ENCODE data around the gene AK1. TPM values are rescaled to one million over a fixed set of nuclear protein-coding genes. Genes with fewer than 3 reads are reported as not detected.

The AK1 gene
- total RNA-seq, 1 experiment from 2014 or later = 34.4 TPM

- TF ChIP-seq, protein P1, sequence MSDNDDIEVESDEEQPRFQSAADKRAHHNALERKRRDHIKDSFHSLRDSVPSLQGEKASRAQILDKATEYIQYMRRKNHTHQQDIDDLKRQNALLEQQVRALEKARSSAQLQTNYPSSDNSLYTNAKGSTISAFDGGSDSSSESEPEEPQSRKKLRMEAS (CRISPR knock-in tag; IDR thresholded peaks at IDR 0.05) = no peak
- no peak for TF ChIP-seq ESRRA (CRISPR knock-in tag; IDR thresholded peaks at IDR 0.05; ENCODE audit: borderline replicate concordance)
- TF ChIP-seq, protein P2, sequence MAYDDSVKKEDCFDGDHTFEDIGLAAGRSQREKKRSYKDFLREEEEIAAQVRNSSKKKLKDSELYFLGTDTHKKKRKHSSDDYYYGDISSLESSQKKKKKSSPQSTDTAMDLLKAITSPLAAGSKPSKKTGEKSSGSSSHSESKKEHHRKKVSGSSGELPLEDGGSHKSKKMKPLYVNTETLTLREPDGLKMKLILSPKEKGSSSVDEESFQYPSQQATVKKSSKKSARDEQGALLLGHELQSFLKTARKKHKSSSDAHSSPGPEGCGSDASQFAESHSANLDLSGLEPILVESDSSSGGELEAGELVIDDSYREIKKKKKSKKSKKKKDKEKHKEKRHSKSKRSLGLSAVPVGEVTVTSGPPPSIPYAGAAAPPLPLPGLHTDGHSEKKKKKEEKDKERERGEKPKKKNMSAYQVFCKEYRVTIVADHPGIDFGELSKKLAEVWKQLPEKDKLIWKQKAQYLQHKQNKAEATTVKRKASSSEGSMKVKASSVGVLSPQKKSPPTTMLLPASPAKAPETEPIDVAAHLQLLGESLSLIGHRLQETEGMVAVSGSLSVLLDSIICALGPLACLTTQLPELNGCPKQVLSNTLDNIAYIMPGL (CRISPR knock-in tag; IDR thresholded peaks at IDR 0.05) = no peak
Observed at GRCh38 chr9:127818574-127818973, 58.9 kb downstream of the AK1 start (continued).

DNA sequence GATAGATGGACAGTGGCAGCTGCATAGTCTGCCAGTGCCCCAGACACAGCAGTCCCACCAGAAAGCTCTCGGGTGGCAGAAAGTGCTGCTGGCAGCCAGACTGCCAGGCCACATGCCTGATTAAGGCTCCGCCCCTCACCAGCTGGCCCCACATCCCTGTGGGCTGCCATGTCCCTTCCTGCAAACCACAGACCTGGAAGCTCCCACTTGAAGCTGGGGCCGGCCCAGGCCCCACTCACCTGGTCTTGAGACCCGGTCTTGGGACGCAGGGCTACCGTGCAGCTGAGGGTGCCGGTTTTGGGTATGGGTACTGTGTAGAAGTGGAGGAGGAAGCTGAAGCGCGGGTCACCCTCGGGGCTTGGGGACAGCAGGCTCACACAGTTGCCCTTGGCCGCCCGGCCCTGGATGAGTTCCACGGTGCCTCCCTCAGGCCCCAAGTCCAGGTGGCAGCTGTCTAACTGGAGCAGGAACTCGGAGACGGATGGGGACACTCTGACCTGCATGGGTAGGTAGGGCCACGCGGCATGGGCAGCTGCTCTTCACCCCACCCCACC lies 59.5 kb downstream of the AK1 start:
- H3K4me3 Mint-ChIP-seq = no peak overlapping the region
- no peak for DNase-seq (ENCODE audit: low spot score)
- CTCF ChIA-PET = interaction anchor here (3.5 kb wide), 1 partner anchor 52 kb away, joined by 16 read pairs; no protein-coding TSS in a partner anchor
- H3K36me3 Mint-ChIP-seq = peaks cover 8% of the 10 kb centered on the region; the same call in 1 of the 2 replicates
- no peaks in the 10 kb centered on the region for H3K4me1 Mint-ChIP-seq
- no peaks in the 10 kb centered on the region for H3K27me3 Mint-ChIP-seq (ENCODE audit: low read depth)
- no peaks in the 10 kb centered on the region for H3K9me3 Mint-ChIP-seq
- H3K27ac Mint-ChIP-seq = 0 out of 2 replicates have a peak overlapping the region, but pooled peaks have one; percentile 11
- ATAC-seq = no peak
- POLR2A ChIA-PET = no interaction called here
- TF ChIP-seq, protein P3, sequence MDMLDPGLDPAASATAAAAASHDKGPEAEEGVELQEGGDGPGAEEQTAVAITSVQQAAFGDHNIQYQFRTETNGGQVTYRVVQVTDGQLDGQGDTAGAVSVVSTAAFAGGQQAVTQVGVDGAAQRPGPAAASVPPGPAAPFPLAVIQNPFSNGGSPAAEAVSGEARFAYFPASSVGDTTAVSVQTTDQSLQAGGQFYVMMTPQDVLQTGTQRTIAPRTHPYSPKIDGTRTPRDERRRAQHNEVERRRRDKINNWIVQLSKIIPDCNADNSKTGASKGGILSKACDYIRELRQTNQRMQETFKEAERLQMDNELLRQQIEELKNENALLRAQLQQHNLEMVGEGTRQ (CRISPR knock-in tag; IDR thresholded peaks at IDR 0.05) = no peak
- TF ChIP-seq HMGA2 (CRISPR knock-in tag; IDR thresholded peaks at IDR 0.05) (no peak), ZBTB43 (CRISPR knock-in tag; IDR thresholded peaks at IDR 0.05) (no peak), CBFB (CRISPR knock-in tag; IDR thresholded peaks at IDR 0.05; ENCODE audit: low read depth) (no peak), ZNF396 (CRISPR knock-in tag; IDR thresholded peaks at IDR 0.05; ENCODE audit: borderline replicate concordance) (no peak), SP1 (CRISPR knock-in tag; conservative IDR thresholded peaks at IDR 0.05) (no peak), RELA (CRISPR knock-in tag; IDR thresholded peaks at IDR 0.05; ENCODE audit: borderline replicate concordance) (no peak), ZNF219 (CRISPR knock-in tag; IDR thresholded peaks at IDR 0.05; ENCODE audit: borderline replicate concordance) (no peak), E2F4 (CRISPR knock-in tag; IDR thresholded peaks at IDR 0.05; ENCODE audit: borderline replicate concordance, low read depth) (no peak), TP53 (CRISPR knock-in tag; IDR thresholded peaks at IDR 0.05) (no peak), ZNF281 (CRISPR knock-in tag; IDR thresholded peaks at IDR 0.05) (no peak), ESRRA (CRISPR knock-in tag; IDR thresholded peaks at IDR 0.05; ENCODE audit: borderline replicate concordance) (no peak), GABPB1 (CRISPR knock-in tag; IDR thresholded peaks at IDR 0.05) (no peak), OVOL2 (CRISPR knock-in tag; IDR thresholded peaks at IDR 0.05; ENCODE audit: borderline replicate concordance) (no peak), TEAD1 (CRISPR knock-in tag; IDR thresholded peaks at IDR 0.05) (no peak)
- TF ChIP-seq, protein P4, sequence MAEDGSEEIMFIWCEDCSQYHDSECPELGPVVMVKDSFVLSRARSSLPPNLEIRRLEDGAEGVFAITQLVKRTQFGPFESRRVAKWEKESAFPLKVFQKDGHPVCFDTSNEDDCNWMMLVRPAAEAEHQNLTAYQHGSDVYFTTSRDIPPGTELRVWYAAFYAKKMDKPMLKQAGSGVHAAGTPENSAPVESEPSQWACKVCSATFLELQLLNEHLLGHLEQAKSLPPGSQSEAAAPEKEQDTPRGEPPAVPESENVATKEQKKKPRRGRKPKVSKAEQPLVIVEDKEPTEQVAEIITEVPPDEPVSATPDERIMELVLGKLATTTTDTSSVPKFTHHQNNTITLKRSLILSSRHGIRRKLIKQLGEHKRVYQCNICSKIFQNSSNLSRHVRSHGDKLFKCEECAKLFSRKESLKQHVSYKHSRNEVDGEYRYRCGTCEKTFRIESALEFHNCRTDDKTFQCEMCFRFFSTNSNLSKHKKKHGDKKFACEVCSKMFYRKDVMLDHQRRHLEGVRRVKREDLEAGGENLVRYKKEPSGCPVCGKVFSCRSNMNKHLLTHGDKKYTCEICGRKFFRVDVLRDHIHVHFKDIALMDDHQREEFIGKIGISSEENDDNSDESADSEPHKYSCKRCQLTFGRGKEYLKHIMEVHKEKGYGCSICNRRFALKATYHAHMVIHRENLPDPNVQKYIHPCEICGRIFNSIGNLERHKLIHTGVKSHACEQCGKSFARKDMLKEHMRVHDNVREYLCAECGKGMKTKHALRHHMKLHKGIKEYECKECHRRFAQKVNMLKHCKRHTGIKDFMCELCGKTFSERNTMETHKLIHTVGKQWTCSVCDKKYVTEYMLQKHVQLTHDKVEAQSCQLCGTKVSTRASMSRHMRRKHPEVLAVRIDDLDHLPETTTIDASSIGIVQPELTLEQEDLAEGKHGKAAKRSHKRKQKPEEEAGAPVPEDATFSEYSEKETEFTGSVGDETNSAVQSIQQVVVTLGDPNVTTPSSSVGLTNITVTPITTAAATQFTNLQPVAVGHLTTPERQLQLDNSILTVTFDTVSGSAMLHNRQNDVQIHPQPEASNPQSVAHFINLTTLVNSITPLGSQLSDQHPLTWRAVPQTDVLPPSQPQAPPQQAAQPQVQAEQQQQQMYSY (CRISPR knock-in tag; IDR thresholded peaks at IDR 0.05) = no peak
- TF ChIP-seq, protein P5, sequence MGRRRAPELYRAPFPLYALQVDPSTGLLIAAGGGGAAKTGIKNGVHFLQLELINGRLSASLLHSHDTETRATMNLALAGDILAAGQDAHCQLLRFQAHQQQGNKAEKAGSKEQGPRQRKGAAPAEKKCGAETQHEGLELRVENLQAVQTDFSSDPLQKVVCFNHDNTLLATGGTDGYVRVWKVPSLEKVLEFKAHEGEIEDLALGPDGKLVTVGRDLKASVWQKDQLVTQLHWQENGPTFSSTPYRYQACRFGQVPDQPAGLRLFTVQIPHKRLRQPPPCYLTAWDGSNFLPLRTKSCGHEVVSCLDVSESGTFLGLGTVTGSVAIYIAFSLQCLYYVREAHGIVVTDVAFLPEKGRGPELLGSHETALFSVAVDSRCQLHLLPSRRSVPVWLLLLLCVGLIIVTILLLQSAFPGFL (CRISPR knock-in tag; IDR thresholded peaks at IDR 0.05; ENCODE audit: borderline replicate concordance) = no peak
- TF ChIP-seq, protein P6, sequence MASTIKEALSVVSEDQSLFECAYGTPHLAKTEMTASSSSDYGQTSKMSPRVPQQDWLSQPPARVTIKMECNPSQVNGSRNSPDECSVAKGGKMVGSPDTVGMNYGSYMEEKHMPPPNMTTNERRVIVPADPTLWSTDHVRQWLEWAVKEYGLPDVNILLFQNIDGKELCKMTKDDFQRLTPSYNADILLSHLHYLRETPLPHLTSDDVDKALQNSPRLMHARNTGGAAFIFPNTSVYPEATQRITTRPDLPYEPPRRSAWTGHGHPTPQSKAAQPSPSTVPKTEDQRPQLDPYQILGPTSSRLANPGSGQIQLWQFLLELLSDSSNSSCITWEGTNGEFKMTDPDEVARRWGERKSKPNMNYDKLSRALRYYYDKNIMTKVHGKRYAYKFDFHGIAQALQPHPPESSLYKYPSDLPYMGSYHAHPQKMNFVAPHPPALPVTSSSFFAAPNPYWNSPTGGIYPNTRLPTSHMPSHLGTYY (CRISPR knock-in tag; IDR thresholded peaks at IDR 0.05) = no peak
